Measurements from ENCODE around the gene SLC39A13.

SLC39A13 gene

DNA sequence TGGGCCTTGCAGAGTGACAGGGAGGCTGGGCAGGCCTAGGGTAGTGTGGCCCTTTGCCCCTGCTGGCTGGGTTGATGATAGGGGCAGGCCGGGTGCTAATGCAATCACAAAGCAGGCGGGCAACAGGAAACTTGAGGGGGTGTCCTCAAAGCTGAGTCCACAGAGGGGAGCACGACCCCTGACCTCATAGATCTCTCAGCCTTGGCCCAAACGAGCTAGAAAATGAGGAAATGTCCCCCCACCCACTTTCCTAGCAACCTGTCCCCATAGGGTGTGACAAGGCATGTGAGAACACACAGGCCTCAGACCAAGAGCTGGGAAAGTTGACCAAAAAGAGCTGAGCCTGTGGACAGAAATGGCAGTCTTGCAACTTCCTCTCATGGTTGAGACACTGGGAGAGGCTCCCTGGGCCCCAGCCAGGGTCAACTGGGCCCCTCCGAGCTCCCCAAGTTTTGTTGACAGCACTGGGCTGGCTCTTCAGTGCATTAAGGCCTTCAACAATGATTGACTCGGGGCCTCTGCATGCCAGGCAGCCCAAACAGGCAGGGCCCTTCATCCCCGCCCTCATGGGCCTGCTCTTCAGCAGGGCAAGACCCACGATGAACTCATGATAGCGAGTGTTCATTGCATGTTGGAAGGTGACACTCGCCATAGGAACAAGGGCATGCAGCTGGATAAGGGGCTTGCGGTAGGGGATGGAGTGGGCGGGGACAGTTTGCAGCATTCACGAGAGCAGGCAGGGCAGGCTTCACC is 20.3 kb upstream of the SLC39A13 start:
- DNase-seq = no peak

DNA sequence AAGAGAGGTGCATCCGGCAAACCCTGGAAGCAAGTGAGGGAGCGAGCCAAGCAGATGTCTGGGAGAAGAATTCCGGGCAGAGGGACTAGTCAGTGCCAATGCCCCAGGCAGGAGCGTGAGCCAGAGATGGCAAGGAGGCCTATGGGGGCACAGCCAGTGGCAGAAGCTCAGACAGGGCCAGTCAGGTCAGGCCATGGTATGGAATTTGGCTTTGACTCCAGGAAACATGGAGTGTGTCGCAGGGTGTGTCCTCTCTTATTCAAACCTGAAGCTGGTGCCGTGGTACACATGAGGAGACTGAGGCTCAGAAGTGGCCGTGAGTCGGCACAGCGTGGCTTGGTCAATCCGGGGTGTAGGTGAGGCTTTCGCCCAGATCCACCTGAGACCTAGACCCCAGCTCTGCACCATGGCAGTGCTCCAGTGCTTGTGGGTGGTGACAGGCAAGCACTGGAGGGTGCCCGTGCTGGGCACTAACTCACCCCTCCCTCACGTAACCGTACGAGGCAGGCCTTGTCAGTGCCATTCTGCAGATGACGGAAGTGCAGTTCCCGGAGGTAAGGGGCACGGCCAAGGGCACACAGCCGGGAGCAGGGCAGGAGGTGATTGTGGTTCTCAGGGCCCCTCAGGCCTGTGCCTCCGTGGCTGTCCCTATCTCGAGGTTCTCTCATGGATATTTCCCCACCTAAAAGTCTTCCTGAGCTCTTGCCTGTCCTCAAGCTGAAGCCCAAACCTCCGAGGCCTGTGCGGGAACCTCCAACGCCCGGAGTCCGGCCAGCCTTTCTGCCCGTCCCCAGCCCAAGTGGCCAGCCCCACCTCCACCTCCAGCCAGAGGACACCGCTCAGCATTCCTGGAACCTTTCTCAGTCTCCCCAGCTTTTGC is 19.5 kb upstream of the SLC39A13 start:
- no peak for DNase-seq

DNA sequence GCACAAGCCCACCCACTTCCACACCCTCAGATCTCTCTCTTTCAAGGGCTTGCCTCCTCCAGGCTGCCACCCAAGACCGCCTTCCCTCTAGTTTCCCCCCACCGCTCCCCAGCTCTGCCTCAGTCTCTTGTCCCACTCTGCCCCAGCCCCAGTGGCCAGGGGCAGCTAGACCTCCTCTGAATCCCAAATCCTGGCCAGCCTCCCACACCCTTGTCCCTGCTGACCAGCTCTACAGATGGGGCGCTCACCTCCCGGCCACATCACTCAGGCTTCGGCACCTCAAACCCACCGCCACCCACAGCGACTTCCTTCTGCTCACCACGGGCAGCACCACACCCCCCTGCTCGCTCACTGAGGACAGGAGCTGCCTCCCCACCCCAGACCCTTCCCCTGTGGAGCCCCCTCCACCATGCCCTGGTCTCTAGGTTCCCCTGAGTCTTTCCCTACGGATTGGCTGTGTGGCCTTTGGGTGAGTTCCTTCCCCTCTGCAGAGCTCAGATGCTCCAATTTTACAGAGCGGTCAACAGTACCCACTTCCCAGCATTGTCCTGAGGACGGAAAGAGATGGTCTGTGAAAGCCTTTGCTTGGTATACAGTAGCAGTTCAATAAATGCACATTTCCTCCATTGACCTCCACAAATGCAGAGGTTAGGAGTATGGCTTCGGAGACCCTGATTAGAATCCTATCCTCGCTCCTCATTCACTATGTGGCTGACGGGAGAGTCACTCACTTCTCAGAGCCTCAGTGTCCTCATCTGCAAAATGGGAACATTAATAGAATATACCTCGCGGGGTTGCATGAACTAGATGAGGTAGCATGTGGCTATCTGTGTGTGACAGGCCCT is 18.6 kb upstream of the SLC39A13 start:
- DNase-seq = no peak

DNA sequence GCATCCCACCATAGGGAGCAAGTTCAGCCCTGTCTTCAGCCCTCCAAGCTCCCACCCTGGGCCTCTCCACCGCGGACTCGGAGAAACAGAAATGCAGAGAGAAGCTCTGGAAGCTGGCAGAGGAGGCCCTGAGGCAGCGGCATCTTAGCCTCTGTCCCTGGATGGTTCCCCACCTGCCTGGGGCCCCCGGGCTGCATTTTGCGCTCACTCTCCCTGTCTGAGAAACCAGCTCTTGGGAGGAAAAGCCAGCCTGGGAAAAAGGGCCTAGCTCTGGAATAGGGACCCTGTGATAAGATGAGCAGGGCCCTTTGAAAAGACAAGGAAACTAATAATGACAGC is 18.0 kb upstream of the SLC39A13 start:
- DNase-seq = no peak

DNA sequence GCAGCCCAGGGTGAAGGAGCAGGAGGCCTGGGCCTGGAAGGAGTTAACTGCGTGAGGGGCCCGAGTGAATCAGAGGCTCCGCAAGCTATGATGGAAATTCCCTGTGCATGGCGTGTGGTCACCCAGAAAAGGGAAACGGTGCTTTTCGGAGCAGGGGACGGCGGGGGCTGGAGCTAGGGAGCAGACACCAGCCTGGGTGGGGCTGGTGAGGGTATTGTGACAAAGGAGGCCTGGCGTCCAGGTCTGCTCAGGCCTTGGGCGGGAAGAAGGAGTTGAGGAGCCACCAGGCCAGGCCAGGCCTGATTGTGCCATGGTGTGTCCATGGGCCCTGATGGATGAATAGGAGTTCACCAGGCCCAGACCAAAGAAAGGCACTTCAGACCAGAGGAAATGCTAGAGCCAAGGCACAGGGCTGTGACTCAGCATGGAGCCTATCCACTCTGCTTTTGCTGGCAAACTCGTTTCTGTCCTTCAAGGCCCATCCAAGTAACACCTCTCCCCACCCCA is 17.3 kb upstream of the SLC39A13 start:
- no peak for DNase-seq

DNA sequence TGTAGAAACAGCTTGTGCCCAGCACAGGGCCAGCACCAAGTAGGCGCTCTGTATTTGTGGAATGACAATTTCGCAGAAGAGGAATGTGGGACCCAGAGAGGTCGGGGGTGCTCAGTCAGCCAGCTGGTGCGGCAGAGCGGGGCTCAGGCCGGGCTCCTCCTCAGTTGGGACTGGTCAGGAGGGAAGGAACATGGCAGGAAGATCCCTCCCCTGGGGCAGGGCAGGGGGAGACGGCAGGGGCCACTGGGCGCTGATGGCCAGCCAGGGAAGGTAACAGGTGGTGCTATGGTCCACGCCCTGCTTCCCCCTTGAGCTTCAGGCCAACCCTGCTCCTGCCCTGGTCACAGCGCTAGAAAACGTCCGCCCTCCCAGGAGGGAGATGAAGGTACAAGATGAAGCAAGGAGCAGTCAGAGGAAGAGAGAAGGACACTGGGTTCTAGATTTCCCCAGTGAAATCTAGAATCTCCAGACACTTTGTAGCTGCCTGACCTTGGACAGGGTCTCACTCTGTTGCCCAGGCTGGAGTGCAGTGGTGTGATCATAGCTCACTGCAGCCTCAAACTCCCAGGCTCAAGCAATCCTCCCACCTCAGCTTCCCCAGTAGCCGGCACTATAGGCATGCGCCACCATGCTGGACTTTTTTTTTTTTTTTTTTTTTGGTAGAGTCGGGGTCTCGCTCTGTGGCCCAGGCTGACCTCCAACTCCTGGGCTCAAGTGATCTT is 16.5 kb upstream of the SLC39A13 start:
- DNase-seq = no peak

DNA sequence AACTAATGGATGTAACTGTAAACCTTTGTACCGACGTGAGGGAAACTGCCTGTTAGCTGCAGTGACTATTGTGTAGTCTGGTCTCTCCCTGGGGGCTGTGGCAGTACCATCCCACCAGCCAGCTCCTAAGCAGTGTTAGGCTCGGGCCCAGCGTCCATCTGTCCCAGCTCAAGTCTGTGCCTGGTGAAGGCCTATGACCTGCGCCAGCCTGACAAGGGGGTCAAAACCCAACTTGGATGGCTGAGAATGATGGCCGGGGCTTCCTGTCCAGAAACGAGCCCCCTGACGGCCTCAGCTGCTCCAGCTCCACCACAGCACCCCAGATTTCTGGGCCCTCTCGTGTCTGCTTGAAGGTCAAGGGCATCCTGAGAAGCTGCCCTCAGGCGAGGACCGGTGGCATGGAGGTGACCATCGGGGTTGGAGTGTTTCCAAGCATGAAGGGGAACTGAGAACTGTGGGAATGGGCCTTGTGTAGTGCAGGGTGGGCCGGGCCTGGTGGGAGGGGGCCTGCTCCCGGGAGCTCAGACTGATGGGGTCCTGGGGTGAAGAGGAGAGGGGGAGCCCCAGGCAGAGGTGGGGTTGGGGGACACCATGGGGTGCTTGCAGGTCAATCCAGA is 15.7 kb upstream of the SLC39A13 start:
- no peak for DNase-seq

DNA sequence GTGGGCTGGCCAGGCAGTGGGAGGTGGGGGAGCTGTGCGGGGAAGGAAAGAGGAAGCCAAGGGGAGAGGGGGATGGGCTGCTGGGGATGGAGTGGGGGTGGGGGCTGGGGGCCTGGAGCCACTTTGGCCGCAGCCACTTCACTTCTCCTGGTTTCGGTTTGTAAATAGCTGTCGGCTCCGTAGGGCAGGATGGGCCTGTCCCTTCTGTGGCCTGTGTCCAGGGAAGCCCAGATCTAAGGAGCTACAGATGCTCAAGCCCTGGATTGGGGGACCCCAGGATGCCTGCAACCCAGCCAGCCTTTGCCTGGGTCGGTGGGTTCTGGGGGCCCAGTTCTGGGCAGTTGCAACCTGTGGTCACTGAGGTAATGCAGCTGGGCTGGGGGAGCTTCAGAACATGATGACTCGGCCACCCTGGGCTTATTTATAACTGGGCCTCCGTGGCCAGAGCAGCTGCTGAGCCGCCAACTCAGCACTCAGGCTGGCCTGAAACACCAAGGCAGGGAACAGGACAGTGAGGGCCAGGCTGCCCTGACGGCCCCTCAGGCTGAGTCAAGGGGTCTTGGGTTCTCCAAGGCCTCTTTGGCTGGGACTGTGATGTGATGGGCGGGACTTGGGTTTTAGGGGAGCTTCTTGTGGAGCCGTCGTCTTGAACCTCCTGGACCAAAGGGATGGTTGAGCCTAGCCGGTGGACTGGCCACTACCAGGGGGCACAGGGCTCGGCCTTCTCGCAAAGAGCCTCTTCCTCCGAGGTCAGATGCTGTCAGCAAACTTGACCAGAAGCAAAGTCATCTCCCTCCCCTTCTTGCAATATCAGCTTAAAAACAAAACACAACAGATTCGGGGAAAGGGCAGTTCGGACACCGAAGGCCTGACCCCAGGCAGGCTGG is 15.0 kb upstream of the SLC39A13 start:
- DNase-seq = no peak

DNA sequence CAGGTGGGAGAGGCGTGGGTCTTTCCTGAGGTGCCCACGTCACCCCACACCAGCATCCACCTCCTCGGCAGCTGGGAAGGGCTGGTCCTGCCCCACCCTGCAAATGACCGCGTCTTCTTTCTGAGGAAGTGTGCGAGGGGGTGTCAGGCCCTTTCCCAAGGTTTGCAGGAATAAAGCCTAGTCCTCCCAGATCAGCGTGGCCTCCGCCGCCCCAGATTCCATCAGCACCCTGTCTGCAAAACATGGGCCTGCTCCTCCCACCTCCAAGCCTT is 14.4 kb upstream of the SLC39A13 start:
- DNase-seq = no peak

DNA sequence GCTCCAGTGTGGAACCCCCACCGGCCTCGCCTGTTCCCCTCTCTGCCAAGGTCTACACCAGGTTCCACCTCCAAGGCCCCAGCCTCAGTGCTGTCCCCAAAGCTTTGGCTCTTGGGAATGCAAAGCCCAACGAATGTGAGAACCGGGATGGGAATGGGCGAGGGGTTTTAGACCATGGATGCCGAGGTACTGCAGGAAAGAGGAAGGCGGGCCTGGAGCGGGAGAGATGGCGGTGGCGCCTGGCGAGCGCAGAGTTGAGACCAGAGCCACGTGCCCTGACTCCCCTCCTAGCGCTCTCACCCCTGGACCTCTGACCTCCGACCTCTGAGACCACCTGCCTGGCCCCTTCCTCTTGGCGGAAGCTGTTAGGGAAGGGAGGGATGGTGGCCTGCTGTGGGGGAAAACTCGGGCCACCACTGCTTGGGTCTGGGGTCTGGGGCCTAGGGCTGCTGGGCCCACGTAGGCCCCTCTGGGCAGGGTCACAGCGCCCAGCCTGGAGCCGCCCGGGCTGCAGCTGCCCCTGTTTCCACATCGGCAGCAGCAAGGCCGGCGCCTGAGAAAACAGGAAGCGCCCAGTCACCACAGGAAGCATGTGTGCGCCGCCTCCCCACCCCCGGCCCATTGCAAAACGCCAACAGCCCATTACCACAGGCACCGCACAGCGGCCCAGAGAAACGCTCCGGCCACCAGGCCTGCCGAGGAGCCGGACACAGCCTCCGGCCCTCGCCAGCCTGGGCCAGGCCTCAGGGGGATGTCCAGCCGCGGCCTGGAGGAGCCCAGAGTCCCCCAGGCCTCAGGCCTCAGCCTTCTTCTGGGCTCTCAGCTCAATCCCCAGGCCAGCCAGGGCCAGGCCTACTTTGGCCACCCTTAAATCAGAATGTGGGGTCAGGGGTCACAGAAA is 13.8 kb upstream of the SLC39A13 start:
- no peak for DNase-seq

DNA sequence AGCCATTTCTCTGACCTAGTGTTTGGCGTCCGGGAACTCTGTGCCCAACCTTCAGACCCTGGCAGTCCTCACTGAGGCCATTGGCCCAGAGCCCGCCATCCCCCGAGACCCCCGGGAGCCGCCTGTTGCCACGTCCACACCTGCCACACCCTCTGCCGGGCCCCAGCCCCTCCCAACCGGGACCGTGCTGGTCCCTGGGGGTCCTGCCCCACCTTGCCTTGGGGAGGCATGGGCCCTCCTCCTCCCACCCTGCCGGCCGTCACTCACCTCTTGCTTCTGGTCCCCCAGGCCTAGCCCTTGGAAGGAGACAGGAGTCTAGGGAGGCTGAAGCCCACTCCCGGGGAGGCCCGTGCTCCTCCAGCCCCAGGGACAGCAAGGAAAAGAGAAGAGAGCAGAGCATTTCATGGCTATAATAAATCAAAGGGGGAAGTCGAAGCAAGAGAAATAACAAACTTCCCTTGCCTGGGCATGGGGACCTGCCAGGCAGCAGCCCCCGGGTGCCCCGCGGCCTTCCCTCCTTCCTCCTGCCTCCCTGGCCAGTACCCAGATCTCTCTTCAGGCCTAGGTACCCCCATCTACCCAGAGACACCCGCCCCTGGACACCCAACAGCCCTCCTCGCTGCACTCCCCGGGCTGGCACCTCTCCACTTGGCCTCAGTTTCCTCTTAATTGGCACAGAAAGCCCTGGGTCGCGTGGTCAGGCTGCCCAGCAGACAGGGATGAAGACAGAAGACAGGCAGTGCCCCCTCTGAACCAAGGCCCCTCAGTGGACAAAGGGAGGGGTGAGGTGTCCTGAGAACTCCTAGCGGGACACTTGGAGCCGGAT is 13.0 kb upstream of the SLC39A13 start:
- no peak for DNase-seq

DNA sequence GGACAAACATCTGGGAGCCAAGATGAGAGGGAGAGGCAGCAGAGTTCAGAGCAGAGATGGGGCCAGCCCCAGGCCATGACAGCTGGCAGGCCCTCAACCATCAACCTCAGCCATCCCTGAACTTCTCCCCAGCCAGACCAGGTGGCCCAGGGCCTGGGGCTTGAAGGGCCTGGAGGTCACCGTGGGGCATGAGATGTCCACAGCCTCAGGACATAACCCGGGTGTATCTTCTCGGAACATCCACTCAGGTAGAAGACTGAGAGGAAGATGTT is 12.4 kb upstream of the SLC39A13 start:
- DNase-seq = no peak

DNA sequence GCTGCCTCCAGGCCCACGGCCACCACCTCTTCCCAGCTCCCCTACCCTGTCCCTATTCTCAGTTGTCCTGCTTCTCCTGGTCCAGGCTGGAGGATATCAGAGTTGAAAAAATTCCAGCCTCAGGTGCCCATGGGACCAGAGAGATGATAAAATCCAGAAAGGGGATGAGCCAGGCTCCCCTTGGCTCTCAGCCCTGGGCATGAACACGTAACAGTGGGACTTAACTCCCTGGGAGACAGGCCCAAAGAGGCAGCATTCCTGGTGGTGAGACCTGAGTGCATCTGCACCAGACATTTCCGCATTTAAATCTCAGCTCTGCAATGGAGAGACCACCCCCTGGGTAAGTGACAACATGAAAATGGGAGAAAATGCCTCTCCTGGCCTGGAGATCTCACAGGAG is 10.4 kb upstream of the SLC39A13 start:
- DNase-seq = no peak

DNA sequence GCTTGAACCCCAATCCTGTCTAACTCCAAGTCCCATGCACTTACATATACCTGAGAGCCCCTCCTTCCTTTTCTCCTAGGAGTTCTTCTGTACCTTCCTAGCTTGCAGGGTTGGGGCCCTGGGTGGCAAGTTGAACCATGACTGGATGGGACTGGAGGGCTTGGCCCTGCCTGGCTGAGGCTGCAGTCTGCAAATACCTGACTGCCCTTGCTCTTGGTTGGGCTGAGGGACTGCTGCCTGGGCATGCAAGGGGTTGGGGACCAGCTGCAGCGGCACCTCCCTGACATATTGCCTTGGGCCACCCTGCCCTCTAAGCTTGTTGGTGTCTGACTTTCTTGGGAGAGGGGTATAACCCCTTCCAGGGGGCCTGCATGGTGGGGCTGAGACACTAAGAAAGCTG is 9.8 kb upstream of the SLC39A13 start:
- no peak for DNase-seq

DNA sequence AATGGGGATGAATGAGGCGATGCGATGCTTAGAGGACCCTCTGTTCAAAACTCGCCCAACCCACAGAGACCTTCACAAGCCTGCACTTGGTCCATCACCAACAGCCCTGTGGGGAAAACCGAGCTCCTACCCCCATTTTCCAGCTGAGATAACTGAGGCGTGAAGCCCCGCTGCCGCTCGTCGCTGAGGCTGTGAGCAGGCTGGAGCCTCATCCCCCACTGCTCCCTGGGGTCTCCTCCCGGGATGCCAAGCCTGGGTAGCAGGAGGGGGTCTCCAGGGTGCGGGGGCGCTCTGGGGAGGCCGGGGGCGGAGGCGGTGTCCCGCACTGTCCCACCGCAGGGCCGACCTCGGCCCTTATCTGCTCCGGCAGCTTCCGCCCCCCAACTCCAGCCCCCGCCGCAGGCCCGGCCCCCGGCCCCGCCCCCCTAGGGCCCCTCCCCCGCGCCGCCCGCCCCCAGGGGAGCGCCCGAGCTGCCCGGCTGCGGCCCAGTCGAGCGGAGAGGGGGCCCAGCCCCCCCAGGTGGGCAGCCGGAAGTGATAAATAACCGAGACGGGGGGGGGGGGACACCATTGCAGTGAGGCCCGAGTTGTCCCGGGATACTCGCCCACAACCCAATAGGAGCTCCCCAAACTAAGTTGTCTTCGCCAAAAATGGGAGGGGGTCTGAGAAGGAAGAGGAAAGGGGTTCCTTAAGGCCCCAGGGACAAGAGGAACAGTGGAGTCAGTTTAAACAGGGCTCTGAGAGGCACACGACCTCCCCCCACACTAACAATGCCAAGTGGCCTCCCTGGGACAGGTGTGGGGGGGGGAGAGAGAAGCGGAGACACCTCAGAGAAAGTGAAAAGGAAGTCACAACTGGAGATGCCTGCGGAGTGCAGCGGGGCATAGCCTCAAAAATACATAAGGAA is 8.3 kb upstream of the SLC39A13 start:
- no peak for DNase-seq

DNA sequence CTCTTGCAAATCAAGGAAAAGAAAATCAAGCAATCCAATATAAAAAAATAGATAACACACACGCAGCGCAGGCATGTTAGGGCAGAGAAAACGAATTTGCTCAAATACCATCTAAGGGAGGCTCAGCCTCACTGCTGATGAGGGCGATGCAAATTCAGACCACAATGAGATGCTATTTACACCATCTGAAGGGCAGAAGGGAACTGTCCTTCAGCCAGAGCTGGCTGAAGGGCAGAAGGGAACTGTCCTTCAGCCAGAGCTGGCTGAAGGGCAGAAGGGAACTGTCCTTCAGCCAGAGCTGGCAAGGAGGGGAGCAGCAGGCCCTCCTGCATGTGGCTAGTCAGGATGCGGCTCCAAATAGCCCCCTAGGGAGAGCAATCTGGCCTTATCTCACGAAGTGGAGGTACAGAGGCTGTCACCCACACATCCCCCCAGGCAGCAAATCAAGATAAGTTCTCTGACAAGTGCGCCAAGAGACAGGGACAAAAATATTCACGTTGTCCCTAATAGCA is 7.6 kb upstream of the SLC39A13 start:
- no peak for DNase-seq

DNA sequence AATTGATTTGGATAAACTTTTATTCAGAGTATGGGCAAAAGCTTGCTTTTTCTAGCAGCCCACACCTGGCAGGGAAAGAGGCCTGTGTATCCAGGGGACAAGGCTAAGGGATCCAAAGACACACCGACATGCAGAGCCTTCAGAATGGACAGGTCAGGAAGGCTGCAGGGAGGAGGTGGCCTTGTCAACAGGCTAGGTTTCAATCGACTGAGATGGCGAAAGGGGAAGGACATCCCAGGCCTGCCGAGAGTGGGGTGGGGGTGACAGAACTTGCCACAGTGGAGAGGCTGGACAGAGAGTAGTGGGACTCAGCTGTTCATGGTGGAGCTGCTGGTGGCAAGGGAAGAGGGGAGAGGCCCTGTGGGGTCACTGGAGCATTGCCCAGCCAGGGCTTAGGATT is 5.3 kb upstream of the SLC39A13 start:
- no peak for DNase-seq

DNA sequence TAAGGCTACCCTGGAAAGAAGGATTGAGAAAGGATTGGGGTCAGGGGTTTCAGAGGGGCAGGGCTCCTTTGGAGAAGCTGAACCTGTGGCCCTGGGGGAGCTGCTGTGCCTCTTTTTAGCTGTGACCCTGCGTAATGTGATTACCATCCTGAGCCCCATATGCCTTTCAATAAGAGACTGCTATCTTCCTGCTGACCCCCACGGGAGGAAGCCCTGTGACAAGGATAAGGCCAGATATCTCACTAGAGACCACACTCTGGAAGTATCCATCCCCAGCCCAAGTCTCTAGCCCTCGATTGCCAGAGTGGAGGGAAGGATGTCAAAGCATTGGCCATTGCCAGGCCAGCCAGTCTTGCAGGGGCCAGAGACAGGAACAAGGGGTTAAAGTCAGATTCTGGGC is 4.8 kb upstream of the SLC39A13 start:
- DNase-seq = no peak

Measured in cerebellar nuclear complex (tissue), 1 donor.